ENCODE results near the gene LRRN4. TPM values are rescaled to one million over a fixed set of nuclear protein-coding genes. Genes with fewer than 3 reads are reported as not detected.

Gene LRRN4
- polyA plus RNA-seq (2012; ENCODE audit: insufficient read depth, insufficient read length) = not detected

DNA sequence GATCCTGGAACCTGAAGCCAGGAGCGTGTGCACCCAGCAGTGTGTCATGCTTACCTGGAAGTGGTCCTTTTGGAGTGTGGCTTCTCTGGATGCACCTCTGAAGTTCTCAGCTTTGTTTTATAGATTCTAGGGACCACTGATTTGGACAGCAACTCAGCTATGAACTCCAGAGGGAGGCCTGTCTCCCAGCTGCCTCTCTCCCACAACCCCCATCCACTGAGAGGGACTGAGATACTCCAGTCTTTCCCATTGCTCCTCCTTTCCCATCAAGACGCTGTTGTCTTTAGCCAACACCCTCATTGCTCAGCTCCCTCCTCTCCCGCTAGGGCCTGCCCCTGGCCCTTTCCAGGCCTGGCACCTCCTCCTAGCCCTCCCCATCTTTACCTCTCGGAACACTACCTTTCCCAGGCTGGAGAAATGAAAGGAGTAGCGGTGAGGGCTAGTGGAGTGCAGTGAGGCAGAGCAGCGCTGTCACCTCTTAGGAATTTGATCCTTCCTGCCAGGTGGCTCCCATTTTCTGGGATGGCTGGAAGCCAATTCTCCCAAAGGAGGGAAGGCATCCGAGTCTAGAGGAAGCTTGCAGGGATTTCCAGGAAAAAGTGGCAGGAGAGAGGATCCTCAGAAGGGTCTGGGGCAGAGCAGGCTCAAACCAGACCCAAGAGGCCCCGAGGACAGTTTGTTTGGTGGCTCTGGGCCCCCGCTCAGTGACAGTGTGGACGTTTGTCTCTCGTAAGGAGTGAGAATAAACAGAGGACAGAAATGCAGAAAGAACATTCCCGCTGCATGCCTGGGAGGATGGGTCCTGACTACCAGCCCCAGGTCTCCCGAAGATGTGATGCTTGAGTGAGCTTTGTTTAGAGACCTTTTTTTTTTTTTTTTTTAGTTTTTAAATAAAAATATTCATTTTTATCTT is at the start of gene LRRN4:
TSS of gene LRRN4 (minus strand) at position 285 of the 913 bp plus-strand sequence. CDS start 1,261 bp downstream, outside the sequence.
- no peak for DNase-seq (ENCODE audit: low read depth, low spot score)
- no peak within 1 kb of the TSS for H3K4me3 ChIP-seq (ENCODE audit: low read length)

DNA sequence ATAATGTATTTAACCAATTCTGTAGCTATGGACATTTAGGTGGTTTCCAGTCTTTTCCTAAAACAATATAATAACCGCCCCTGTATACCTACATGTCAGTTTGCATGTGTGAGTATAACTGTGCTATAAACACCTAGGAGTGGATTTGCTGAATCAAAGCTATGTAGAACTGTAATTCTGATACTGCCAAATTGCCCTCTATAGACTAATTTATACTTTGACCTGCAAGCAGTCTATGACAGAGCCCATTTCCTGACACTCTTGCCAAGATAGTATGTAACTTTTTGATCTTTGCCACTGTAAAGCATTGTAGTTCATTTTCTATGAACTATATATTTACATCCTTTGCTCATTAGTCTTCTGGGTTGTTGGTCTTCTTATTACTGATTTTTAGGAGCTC is 49.4 kb upstream of the LRRN4 start:
- no peak for DNase-seq (ENCODE audit: low read depth, low spot score)
- no peak overlapping the region for H3K4me3 ChIP-seq (ENCODE audit: low read length)

DNA sequence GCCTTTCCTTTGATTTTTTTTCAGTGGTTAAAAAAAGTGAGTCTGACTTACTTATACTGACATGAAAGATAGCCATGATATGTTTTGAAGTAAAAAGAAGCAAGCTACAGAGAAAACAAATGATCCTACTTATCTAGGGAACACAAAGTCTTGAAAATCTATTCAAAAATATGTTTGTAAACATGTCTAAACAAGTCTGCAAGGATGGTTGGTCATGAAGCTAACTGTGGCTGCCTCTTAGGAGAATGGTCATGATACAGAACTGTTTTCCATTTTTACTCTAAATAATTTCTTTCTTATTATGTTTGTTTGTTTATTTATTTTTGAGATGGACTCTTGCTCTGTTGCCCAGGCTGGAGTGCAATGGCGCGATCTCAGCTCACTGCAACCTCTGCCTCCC is 47.5 kb upstream of the LRRN4 start:
- DNase-seq (ENCODE audit: low read depth, low spot score) = no peak
- H3K4me3 ChIP-seq (ENCODE audit: low read length) = no peak overlapping the region

DNA sequence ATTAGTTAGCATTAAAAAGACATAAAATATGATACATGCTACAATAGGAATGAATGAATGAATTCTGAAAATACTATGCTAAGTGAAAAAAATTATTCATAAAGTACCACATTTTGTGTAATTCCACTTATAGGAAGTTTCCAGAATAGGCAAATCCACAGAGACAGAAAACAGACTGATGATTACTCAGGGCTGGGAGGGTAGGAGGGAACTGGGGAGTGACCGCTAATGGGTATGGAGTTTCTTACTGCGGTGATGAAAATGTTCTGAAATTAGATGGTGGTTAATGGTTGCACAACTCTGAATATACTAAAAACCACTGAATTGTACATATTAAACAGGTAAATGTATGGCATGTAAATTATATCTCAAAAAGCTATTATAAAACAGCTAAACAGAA is 46.4 kb upstream of the LRRN4 start:
- no peak for DNase-seq (ENCODE audit: low read depth, low spot score)
- H3K4me3 ChIP-seq (ENCODE audit: low read length) = no peak overlapping the region

DNA sequence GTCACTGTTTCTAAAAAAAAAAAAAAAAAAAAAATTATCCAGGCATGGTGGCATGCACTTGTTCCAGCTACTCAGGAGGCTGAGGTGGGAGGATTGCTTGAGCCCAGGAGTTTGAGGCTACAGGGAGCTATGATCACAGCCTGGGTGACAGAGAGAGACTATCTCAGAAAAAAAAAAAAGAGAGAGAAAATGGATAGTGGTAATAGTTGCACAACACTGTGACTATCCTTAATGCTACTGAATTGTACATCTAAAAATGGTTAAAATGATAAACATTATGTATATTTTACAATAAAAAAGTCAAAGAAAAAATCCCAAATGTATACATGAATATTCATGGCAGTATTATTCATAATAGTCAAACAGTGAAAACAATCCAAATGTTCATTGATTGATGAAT is 46.0 kb upstream of the LRRN4 start:
- H3K4me3 ChIP-seq (ENCODE audit: low read length) = no peak overlapping the region
- DNase-seq (ENCODE audit: low read depth, low spot score) = no peak

DNA sequence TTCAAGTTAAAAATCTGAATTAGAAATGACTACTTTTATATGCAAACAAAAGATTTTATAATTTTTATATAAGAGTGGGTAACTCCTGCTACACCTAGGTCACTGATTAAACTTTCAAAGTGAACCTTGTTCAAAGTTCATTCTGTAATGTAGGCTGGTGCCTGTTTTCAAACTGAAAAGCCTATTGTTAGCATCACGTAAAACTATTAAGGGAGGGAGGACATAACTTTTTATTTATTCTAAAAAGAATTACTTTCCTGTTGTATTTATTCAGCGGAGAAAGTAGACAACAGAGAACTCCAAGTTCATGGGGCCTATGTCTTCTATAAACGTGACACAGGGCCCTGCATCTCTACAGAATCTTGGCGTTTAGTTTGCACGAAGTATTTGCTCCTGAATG is 41.5 kb upstream of the LRRN4 start:
- DNase-seq (ENCODE audit: low read depth, low spot score) = no peak
- no peak overlapping the region for H3K4me3 ChIP-seq (ENCODE audit: low read length)

DNA sequence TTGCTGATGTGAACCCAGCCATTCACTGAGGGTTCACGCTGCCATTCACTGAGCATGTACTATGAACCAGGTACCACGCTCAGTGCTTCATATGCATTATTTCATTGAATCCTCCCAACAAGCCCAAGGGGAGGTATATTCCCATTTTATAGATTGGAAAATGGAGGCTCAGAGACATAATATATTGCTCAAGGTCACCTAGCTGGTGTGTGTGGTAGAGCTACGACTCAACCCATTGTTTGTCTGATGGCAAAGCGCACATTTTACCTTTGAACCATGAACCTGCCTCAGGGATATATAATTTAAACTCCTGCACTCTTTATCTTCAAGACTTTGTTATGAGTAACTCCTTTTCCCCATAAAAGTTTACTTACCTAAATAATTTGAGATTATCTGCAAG is 40.7 kb upstream of the LRRN4 start:
- no peak for DNase-seq (ENCODE audit: low read depth, low spot score)
- H3K4me3 ChIP-seq (ENCODE audit: low read length) = no peak overlapping the region

DNA sequence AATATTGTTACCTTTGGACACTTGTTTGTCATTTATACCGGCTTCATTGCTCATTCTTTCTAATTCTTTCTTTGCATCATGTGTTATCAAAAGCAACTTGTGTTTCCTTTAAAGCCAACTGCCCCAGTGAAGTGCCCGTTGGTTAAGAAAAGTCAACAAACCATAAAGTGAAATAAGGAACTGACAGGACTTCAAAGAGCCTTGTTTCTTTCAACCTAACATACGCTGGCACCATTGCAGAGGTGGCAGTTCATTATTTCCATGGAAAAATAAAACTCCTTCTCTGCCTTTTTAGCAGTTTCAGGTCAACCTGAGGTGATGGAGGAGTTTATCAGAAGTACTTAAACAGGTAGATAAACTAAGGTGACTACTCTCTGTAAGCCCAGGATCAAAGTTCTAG is 40.2 kb upstream of the LRRN4 start:
- H3K4me3 ChIP-seq (ENCODE audit: low read length) = no peak overlapping the region
- DNase-seq (ENCODE audit: low read depth, low spot score) = no peak

DNA sequence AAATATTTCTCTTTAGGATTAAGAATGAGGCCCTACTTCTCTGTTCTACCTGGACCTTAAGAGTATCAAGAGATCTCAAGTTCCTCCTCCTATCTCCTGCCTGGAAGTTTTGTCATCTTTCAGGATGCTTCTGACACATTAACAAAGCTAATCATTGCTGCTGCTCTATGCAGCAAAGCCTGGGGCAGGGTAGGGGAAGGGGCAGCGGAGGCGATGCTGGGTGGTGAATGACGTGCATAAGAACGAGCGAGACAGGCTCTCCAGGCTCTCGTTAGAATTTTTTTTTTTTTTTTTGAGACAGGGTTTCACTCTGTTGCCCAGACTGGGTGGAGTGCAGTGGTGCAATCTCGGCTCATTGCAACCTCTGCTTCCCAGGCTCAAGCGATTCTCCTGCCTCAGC is 37.8 kb upstream of the LRRN4 start:
- DNase-seq (ENCODE audit: low read depth, low spot score) = no peak
- no peak overlapping the region for H3K4me3 ChIP-seq (ENCODE audit: low read length)

DNA sequence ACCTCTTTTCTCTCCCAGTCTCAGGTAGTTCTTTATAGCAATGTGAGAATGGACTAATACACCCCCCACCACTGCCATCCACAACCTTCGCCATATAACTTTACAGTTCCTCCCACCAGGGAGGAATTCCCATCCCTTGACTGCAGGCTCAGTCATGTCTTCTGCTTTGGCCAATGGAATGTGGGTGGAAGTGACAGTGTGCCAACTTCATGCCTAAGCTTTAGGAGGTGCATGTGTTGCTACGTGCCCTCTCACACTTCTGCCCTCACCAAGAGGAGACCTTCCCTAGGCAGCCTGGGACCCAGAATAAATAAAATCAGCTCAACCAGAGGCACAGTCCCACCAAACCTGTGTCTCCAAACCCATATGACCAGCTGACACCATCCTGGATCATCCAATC is 33.0 kb upstream of the LRRN4 start:
- DNase-seq (ENCODE audit: low read depth, low spot score) = no peak
- no peak overlapping the region for H3K4me3 ChIP-seq (ENCODE audit: low read length)

DNA sequence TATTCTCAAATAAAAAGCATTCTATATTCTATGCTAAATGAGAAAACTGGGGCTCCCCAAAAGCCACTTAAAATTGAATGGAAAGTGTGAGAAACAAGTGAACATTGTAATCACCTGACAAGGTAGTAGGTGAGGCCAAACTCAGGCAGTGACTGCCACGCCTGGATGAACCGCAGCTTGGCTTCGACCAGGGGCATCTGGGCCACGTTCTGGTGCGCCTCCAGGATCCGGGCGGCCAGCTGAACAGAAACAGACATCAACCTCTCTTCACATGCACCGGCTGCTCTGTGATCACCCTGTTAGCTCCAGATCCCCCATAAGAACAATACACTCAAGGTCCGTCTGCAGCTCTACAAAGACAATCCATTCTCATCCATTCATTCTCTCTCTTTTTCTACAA is 30.1 kb upstream of the LRRN4 start:
- H3K4me3 ChIP-seq (ENCODE audit: low read length) = no peak overlapping the region
- DNase-seq (ENCODE audit: low read depth, low spot score) = no peak

DNA sequence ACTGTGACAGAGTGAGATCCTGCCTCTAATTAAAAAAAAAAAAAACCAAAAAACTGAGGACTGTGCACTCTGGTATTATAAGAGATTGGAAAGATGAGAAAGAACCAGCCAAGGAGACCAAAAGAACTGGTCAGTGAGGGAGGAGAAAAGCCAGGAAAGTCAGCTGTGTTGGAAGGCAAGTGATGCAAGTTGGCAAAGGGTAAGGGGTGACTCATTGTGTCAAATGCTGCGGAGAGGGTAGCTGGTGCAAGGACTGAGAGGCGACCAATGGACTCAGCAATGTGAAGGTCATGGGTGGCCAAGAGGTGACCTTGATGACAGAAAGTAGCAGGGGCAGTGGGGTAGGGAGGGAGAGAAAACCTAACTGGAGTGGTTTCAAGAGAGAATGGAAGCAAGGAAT is 27.4 kb upstream of the LRRN4 start:
- H3K4me3 ChIP-seq (ENCODE audit: low read length) = no peak overlapping the region
- DNase-seq (ENCODE audit: low read depth, low spot score) = no peak

DNA sequence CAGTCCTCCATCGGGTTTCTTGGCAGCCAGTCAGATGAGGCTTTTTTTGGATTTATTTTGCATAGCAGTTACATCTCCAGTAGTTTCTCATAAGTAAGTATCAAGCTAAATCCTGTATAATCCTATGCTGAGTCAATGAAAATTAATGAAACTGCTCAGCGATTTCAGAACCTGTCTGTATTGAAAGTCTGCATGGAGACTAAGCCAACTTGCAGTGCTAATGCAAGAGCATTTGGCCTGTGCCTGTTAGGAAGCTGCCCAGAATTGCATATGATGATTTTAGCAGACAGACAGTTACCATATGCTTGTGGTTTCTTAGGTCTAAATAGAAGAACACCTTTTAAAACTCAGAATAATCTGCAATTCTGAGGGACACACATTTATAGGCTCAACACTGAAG is 25.2 kb upstream of the LRRN4 start:
- no peak overlapping the region for H3K4me3 ChIP-seq (ENCODE audit: low read length)
- no peak for DNase-seq (ENCODE audit: low read depth, low spot score)

DNA sequence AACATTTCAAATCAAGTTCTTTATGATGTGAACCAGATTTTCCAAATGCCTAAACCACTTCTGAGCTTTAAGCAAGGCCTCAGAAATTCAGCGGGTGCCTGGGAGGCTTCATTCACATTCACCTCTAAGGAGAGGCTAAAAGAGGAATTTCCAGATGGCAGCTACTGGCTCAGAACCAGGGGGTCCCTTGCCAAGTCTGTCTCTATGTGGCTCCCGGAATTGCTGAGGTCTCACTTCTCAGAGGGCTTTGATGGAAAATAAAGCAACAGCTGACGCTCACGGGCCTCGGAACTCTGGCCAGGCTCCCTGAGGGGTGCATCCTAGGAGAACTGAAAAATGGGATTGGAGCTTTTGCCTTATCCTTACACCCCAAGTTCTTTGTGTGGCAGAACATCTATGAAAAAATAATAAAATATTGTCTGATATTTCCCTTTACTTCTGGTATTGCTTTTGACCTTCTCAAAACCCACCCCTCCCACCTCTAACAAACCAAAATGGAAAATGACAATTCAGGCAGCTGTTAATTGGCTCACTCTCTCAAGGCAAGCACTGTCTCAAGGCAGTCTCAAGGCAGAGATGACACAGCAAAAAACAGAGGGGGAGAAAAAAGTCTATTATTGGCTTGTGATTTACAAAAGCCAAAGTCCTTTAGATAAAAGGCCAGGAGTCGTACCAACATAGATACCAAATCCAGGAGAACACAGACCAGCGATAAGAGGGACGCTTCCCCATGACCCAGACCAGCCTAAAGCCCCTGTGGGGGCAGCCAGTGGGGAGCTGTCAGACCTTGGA is 21.8 kb upstream of the LRRN4 start:
- no peak overlapping the region for H3K4me3 ChIP-seq (ENCODE audit: low read length)
- no peak for DNase-seq (ENCODE audit: low read depth, low spot score)

DNA sequence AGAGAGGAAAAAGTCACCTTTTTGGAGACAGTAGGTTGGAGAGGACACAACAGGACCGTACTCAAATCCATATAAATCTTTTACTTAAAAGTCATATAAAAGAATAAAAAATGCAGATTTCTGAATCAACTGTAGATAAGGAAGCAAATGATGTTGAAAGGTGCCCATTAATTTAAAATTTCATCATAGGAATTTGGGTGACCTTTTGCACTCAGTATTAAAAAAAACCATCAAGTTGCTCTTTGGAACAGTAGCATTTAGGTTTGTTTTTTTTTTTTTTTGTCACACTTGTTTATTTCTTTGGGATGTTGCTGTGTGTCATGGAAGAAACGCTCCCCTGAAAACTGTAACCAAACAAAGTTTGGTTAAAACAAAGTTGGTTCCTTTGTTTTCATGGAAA is 20.9 kb upstream of the LRRN4 start:
- no peak for DNase-seq (ENCODE audit: low read depth, low spot score)
- no peak overlapping the region for H3K4me3 ChIP-seq (ENCODE audit: low read length)

DNA sequence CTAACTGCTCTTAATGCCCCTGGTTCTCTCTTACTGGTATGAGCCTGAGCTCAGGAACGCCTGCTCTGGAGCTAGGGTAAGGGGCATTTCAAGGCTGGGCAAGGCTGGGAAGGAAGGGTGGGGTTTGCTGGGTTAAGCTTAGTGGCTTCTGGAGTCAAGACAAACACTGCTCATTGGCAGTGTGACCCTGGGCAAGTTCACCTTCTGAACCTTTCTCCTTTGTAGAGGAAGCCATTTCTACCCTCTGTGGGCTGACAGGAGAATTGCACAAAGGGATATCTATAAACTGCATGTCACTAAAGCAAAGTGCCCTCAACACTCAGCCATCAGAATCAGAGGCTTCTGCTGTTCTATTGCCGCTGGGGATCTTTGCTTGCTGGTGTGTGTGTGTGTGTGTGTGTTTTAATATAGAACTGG is 20.3 kb upstream of the LRRN4 start:
- no peak overlapping the region for H3K4me3 ChIP-seq (ENCODE audit: low read length)
- peak; percentile 57 for DNase-seq (ENCODE audit: low read depth, low spot score)

DNA sequence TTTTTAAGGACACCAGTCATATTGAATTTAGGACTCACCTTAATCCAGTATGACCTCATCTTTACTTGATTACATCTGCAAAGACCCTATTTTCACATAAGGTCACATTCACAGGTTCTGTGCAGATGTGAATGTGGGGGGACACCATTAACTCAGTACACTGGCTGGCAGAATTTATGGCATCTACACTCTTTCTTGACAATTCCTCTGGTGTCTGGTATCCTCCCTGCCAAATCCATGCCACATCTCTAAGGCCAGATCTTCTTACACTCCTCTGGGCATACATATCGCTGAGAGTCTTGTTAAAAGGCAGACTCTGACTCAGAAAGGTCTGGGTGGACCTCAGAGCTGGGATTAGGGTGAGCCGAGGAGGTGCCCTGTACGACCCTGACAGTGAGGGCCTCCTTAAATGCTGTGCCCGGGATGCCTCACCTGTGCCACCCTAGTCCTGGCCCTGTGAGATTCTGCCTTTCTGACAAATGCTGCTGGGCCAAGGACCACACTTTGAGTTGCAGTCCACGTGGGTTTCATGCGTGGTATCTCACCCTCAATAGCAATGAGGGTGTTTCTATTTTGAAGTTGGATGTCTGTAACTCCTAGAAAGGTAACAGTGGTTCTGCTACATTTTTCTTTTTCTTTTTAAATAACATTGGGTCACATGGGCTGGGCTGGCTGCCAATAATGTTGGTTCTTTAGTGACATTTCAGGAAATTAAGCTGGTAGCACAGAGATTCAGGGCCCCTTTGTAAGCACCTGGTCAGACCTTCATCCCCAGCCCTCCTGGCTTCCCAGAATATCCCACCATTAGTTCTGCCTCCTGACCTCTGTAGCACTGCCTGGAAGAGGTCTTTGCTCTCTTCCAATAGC is 17.2 kb upstream of the LRRN4 start:
- DNase-seq (ENCODE audit: low read depth, low spot score) = no peak
- H3K4me3 ChIP-seq (ENCODE audit: low read length) = no peak overlapping the region

DNA sequence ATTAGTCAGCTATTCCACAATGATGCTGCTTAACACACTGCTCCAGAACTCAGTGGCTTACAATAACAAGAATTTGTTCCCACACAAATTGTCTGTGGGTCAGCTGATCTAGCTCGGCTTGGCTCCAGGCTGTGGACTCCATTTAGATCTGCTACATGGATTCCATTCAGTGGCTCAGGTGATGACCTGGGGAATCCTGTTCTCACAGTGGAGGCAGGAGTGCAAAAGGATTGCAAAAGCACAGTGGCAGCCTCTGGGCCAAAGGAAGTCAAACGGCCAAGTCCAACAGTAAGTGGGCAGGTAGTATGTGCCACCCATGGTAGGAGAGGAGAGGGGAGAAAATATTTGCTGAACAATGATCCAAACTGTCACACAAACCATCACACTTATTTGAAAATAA is 15.8 kb upstream of the LRRN4 start:
- no peak overlapping the region for H3K4me3 ChIP-seq (ENCODE audit: low read length)
- DNase-seq (ENCODE audit: low read depth, low spot score) = no peak

DNA sequence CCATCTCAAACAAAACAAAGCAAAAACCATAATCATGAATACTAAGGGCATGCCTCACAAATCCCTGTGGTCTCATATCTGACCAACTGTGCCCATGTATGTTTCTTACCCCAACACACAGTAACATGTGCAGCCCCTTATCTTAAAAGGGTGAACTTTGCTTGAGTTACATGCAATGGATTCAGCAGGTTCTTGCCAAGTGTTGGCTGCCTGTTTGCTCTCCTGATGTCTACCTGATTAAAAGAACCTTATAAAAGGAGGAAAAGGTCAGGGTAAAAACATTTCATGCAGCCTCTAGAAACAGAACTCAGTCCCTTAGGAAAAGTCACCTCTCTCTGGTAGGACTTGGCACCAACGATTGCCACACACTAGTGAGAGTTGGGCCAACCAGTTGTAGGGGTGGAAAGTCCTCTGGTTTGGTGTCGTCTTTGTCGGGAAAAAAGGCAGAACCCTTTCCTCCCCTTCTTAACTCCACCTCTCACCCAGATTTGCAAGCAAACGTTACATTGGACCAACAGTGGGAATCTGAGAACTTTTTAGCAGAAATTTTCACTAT is 14.0 kb upstream of the LRRN4 start:
- H3K4me3 ChIP-seq (ENCODE audit: low read length) = no peak overlapping the region
- DNase-seq (ENCODE audit: low read depth, low spot score) = no peak
